K562 (cell line): ENCODE measurements around the gene UTP25. TPM values are rescaled to one million over a fixed set of nuclear protein-coding genes. Genes with fewer than 3 reads are reported as not detected.
"Not testable (repeated sequence)": the region's sequence is repeated elsewhere in the genome, so short reads cannot be mapped to it uniquely, and the experiment has no call there.

Experiments
- ATAC-seq: fragments of 200-7000 bp; cut with Tn5 transposase; 3 replicates; pipeline ENCODE4 v1.9.1; 2020; ENCODE audit warnings: moderate library complexity
- BruUV-seq: library from RNA; stranded (reverse); fragments of 400-500 nt; replicated peaks from 2 replicates; lab custom pipeline; 2021; lab: Mats Ljungman, UMichigan
- CTCF ChIA-PET: fragments of 300-600 bp; formaldehyde crosslinking; extraction: SDS; loops from one replicate; lab custom pipeline; 2021; ENCODE audit warnings: low intra/inter-chr PET ratio; lab: Yijun Ruan, JAX
- POLR2A ChIA-PET: fragments of 300-600, 350-650 bp; sonication (Branson Sonifier 250); formaldehyde crosslinking; extraction: SDS; loops from one replicate; lab custom pipeline; 2021; ENCODE audit warnings: antibody characterized with exemption, inconsistent platforms; lab: Yijun Ruan, JAX
- DNase-seq, 4 experiments: peaks; one replicate each; pipeline versions ENCODE4 v3.0.0 to v3.0.0-alpha.2; 2011 to 2018; ENCODE audit warnings: low spot score in 3 of 4, mixed read lengths in 3 of 4; ENCODE audit errors: extremely low read depth in 1 of 4
- FAIRE-seq: peaks from 2 replicates; lab custom pipeline; 2011; peaks lifted over from hg19 to GRCh38; lab: Jason Lieb, UNC
- H2AFZ ChIP-seq: 2 replicates; pipeline ENCODE4 v1.6.0; 2011; ENCODE audit warnings: low read depth, low read length, control low read depth, inconsistent platforms
- H3K27ac ChIP-seq: fragments of 200-600 bp; 3 replicates; pipeline ENCODE4 v1.8.0; 2011; ENCODE audit warnings: low read depth, mild to moderate bottlenecking, control low read depth, inconsistent platforms, low read length, moderate library complexity, mixed read lengths; ENCODE audit errors: extremely low read depth
- H3K27me3 ChIP-seq, 2 experiments: fragments of 300-600 bp in 1 of 2; 2 replicates in 1 of 2; 3 replicates in 1 of 2; pipeline versions ENCODE4 v1.6.0 to v1.8.0; 2011; ENCODE audit warnings: inconsistent platforms in 2 of 2, low read length in 2 of 2, mild to moderate bottlenecking in 1 of 2, mixed read lengths in 1 of 2, moderate library complexity in 1 of 2; ENCODE audit not compliant: control insufficient read depth in 2 of 2, insufficient read depth in 2 of 2
- H3K36me3 ChIP-seq: fragments of 300-600 bp; 3 replicates; pipeline ENCODE4 v1.8.0; 2011; ENCODE audit warnings: mild to moderate bottlenecking, low read length, inconsistent platforms; ENCODE audit not compliant: control insufficient read depth, insufficient read depth
- H3K4me1 ChIP-seq, 2 experiments: fragments of 200-600 bp in 1 of 2; replicated peaks in 1 of 2; 2 replicates in 1 of 2; 3 replicates in 1 of 2; pipeline versions ENCODE4 v1.5.1 to v1.8.0; 2011; ENCODE audit warnings: inconsistent platforms in 2 of 2, low read length in 2 of 2, mild to moderate bottlenecking in 1 of 2, mixed read lengths in 1 of 2, moderate library complexity in 1 of 2; ENCODE audit not compliant: control insufficient read depth in 2 of 2, insufficient read depth in 2 of 2
- H3K4me2 ChIP-seq: 2 replicates; pipeline ENCODE4 v1.6.1; 2011; ENCODE audit warnings: low read length, control low read depth, inconsistent platforms, mixed read lengths; ENCODE audit not compliant: insufficient read depth
- H3K4me3 ChIP-seq: fragments of 200-600 bp; sonication (generic), shearing (Covaris generic); 2 replicates; pipeline ENCODE4 v1.5.1; 2016; ENCODE audit warnings: control low read depth, inconsistent platforms
- H3K79me2 ChIP-seq: fragments of 200-600 bp; 3 replicates; pipeline ENCODE4 v1.8.0; 2011; ENCODE audit warnings: low read length, inconsistent platforms; ENCODE audit not compliant: control insufficient read depth, insufficient read depth
- H3K9ac ChIP-seq, 2 experiments: 2 replicates each; pipeline versions ENCODE4 v1.6.0 to v1.6.1; 2011; ENCODE audit warnings: low read depth in 2 of 2, low read length in 2 of 2, control low read depth in 1 of 2, inconsistent platforms in 1 of 2, mild to moderate bottlenecking in 1 of 2, mixed read lengths in 1 of 2; ENCODE audit not compliant: insufficient read depth in 1 of 2
- H3K9me1 ChIP-seq: one replicate; pipeline ENCODE4 v1.6.0; 2011; ENCODE audit warnings: inconsistent platforms, mild to moderate bottlenecking, low read length, moderate library complexity; ENCODE audit not compliant: control insufficient read depth, insufficient read depth
- H3K9me3 ChIP-seq: replicated peaks from 2 replicates; pipeline ENCODE4 v1.5.1; 2011; ENCODE audit warnings: low read depth, low read length, inconsistent platforms; ENCODE audit not compliant: control insufficient read depth, insufficient read depth
- H4K20me1 ChIP-seq: replicated peaks from 2 replicates; pipeline ENCODE4 v1.6.1; 2011; ENCODE audit warnings: low read length, inconsistent platforms, mixed read lengths; ENCODE audit not compliant: control insufficient read depth, insufficient read depth
- CBFB ChIP-seq: sonication (generic); formaldehyde crosslinking; IDR thresholded peaks from 2 replicates; pipeline ENCODE4 v1.4.0; 2020; ENCODE audit warnings: mild to moderate bottlenecking, missing genetic modification reagents
- POLR2H ChIP-seq: IDR thresholded peaks from 2 replicates; pipeline ENCODE4 v1.6.1; 2016; ENCODE audit warnings: missing genetic modification characterization, low read depth, mild to moderate bottlenecking, control low read depth, missing compliant biosample characterization, moderate library complexity
- RBM25 ChIP-seq: fragments of 200-400 bp; formaldehyde crosslinking; IDR thresholded peaks from 2 replicates; pipeline ENCODE4 v1.6.1; 2018; ENCODE audit warnings: low read length, low read depth, moderate library complexity; ENCODE audit not compliant: severe bottlenecking
- RBM39 ChIP-seq: fragments of 200-400 bp; formaldehyde crosslinking; optimal IDR thresholded peaks from 2 replicates; pipeline ENCODE3; 2018; ENCODE audit warnings: low read depth, low read length
- SPI1 ChIP-seq: IDR thresholded peaks from 2 replicates; pipeline ENCODE4 v1.6.1; 2011; ENCODE audit warnings: low read depth, low read length, control low read depth, borderline replicate concordance
- ZNF146 ChIP-seq: IDR thresholded peaks from one replicate; pipeline ENCODE4 v1.6.1; 2018; ENCODE audit warnings: missing compliant biosample characterization; ENCODE audit not compliant: unreplicated experiment
- ZNF3 ChIP-seq: fragments of 250-450 bp; sonication (Bioruptor Pico); IDR thresholded peaks from 2 replicates; pipeline ENCODE4 v1.5.0; 2021; ENCODE audit warnings: mild to moderate bottlenecking, moderate library complexity
- ZNF57 ChIP-seq: fragments of 450-650 bp; formaldehyde crosslinking; IDR thresholded peaks from 2 replicates; pipeline ENCODE4 v1.4.0; 2020; ENCODE audit warnings: mild to moderate bottlenecking, moderate library complexity
- WGBS: fragments of 100-300 bp; shearing (Covaris generic); methylation state at CpG from one replicate; pipeline ENCODE4 v1.1.6; 2016; ENCODE audit warnings: low coverage, mixed read lengths; ENCODE audit not compliant: insufficient coverage; ENCODE audit errors: missing lambda C conversion rate; 5-methylcytosine and 5-hydroxymethylcytosine counted together
- in situ Hi-C: fragments of 300-500 bp; cut with MboI; formaldehyde crosslinking; loops from 4 replicates; pipeline ENCODE4 v1.15.0; 2018; ENCODE audit warnings: inconsistent platforms, mixed read lengths
- intact Hi-C: fragments of 100-400 bp; cut with micrococcal nuclease; formaldehyde crosslinking; loops from 2 replicates; pipeline ENCODE4 v1.14.2; 2022
- polyA plus RNA-seq, 8 experiments: library from polyadenylated mRNA; depleted of rRNA in 4 of 8; stranded (reverse) in 5 of 8; unstranded in 3 of 8; fragments of >200 nt; fragmentation: Nextera tagmentation in 2 of 8; fragmentation: Illumina TruSeq in 1 of 8; extraction: Ambion mirVana in 2 of 8; extraction: Trizol in 1 of 8; gene quantifications; 2 replicates each; pipeline versions ENCODE4 v1.2.1 to v1.2.3, GENCODE V29; 2011 to 2014; ENCODE audit warnings: inconsistent platforms in 1 of 8, missing spikeins in 1 of 8
- total RNA-seq, 7 experiments: library from RNA; depleted of rRNA in 6 of 7; stranded (reverse); fragments of >200 nt in 6 of 7; fragmentation: Illumina TruSeq in 2 of 7; extraction: Trizol in 2 of 7; gene quantifications; 2 replicates each; pipeline versions ENCODE4 v1.2.1 to v1.2.3, GENCODE V29; 2011 to 2021; ENCODE audit warnings: low replicate concordance in 1 of 7

Gene UTP25
- total and polyA plus RNA-seq, 9 of the 15 experiments (the other 6 are each of a cell fraction or from before 2014, with no cell fraction given): 5.7 to 17.6 (median 12.0) TPM

GRCh38 chr1:209793711-209794110, 34.1 kb upstream of the UTP25 start:
- H3K27ac ChIP-seq, H3K9me1 ChIP-seq, H3K9me3 ChIP-seq, H3K9ac ChIP-seq, H3K4me1 ChIP-seq, H2AFZ ChIP-seq, FAIRE-seq, intact Hi-C loops, H3K4me2 ChIP-seq, H4K20me1 ChIP-seq, H3K79me2 ChIP-seq, H3K4me3 ChIP-seq, ATAC-seq, H3K36me3 ChIP-seq, BruUV-seq, CTCF ChIA-PET, in situ Hi-C loops, DNase-seq: not testable (repeated sequence)
- 0% methylated on average over 3 of the region's 3 CpGs for WGBS
- POLR2A ChIA-PET: interaction anchor here (0.7 kb wide), 1 partner anchor 11 kb away, joined by 3 read pairs; no protein-coding TSS in a partner anchor
- TF ChIP-seq ZNF146 (CRISPR knock-in tag) (peak; percentile 86), RBM25 (peak; percentile 10)
- peaks cover 27 to 35% of the 10 kb centered on the region in 2 experiments for H3K27me3 ChIP-seq

GRCh38 chr1:209797978-209798639, 29.7 kb upstream of the UTP25 start:
- 27% methylated on average over 9 of the region's 9 CpGs for WGBS
- H3K27me3 ChIP-seq: peaks cover 31 to 37% of the 10 kb centered on the region in 2 experiments
- H3K79me2 ChIP-seq: no peaks in the 10 kb centered on the region
- H3K4me3 ChIP-seq: no peak overlapping the region
- no peaks in the 10 kb centered on the region for H3K9me3 ChIP-seq
- no peaks in the 10 kb centered on the region for H3K36me3 ChIP-seq
- peak in 1 of 4 experiments; percentile 29 for DNase-seq
- H3K27ac ChIP-seq: no peak overlapping the region
- no TSS peak for BruUV-seq
- H3K9me1 ChIP-seq: no peaks in the 10 kb centered on the region
- ATAC-seq: peak; percentile 84
- CTCF ChIA-PET: no interaction called here
- H3K4me1 ChIP-seq: 0 out of 5 replicates have a peak, but pooled peaks cover 0 to 2% of the 10 kb centered on the region in 2 experiments
- in situ Hi-C loops (no loop called here), intact Hi-C loops (no loop called here)
- no peaks in the 10 kb centered on the region for H4K20me1 ChIP-seq
- H3K4me2 ChIP-seq: no peak overlapping the region
- H2AFZ ChIP-seq: no peak overlapping the region
- peak; percentile 65 for FAIRE-seq
- POLR2A ChIA-PET: interaction anchor here (0.7 kb wide), 1 partner anchor 35 kb away, joined by 3 read pairs; no protein-coding TSS in a partner anchor
- H3K9ac ChIP-seq: no peak overlapping the region
- no peak for TF ChIP-seq RBM39
- TF ChIP-seq ZNF3 (CRISPR knock-in tag): no peak
- peak; percentile 77; the same call in 1 of the 2 replicates for TF ChIP-seq SPI1
- no peak for TF ChIP-seq CBFB
- TF ChIP-seq POLR2H: no peak
- no peak for TF ChIP-seq ZNF57 (CRISPR knock-in tag)
